Caco-2 (cell line): ENCODE measurements around the gene ZNF112. TPM values are rescaled to one million over a fixed set of nuclear protein-coding genes. Genes with fewer than 3 reads are reported as not detected.
"Not testable (repeated sequence)": the region's sequence is repeated elsewhere in the genome, so short reads cannot be mapped to it uniquely, and the experiment has no call there.

ENCODE experiments used
- BruUV-seq: library from RNA; stranded (reverse); fragments of 400-500 nt; replicated peaks from 2 replicates; lab custom pipeline; 2021; lab: Mats Ljungman, UMichigan
- CTCF ChIA-PET: fragments of 300-600 bp; sonication (Branson Sonifier 250); formaldehyde crosslinking; loops from one replicate; lab custom pipeline; 2022; ENCODE audit warnings: antibody characterized with exemption; lab: Charles Lee
- POLR2A ChIA-PET: fragments of 300-600 bp; sonication (Branson Sonifier 250); formaldehyde crosslinking; loops from one replicate; lab custom pipeline; 2022; ENCODE audit warnings: antibody characterized with exemption; lab: Charles Lee
- DNase-seq, 2 experiments: peaks; one replicate each; pipeline versions ENCODE4 v3.0.0 to v3.0.0-alpha.2; 2020 to 2022
- H3K27me3 ChIP-seq: replicated peaks from 2 replicates; pipeline ENCODE4 v1.6.0; 2011; ENCODE audit warnings: low read length; ENCODE audit not compliant: control insufficient read depth, insufficient read depth
- H3K36me3 ChIP-seq: 2 replicates; pipeline ENCODE4 v1.5.1; 2011; ENCODE audit warnings: low read length; ENCODE audit not compliant: control insufficient read depth, insufficient read depth
- H3K4me1 ChIP-seq: fragments of 250-450 bp; sonication (Bioruptor Pico); 2 replicates; pipeline ENCODE4 v1.5.1; 2020; ENCODE audit warnings: mild to moderate bottlenecking
- H3K4me3 ChIP-seq: 2 replicates; pipeline ENCODE4 v1.5.1; 2011; ENCODE audit warnings: low read depth, mild to moderate bottlenecking, control low read depth, low read length
- H3K9me3 ChIP-seq: fragments of 250-450 bp; sonication (Bioruptor Pico); 2 replicates; pipeline ENCODE4 v1.5.1; 2020; ENCODE audit warnings: mild to moderate bottlenecking, moderate library complexity
- H3K27ac Mint-ChIP-seq: one replicate; pipeline ENCODE4 v1.8.0; 2022; ENCODE audit warnings: mixed read lengths; ENCODE audit not compliant: unreplicated experiment
- H3K27me3 Mint-ChIP-seq: one replicate; pipeline ENCODE4 v1.8.0; 2022; ENCODE audit warnings: mixed read lengths; ENCODE audit not compliant: insufficient read depth, unreplicated experiment
- H3K36me3 Mint-ChIP-seq: one replicate; pipeline ENCODE4 v1.8.0; 2022; ENCODE audit warnings: mild to moderate bottlenecking, mixed read lengths; ENCODE audit not compliant: insufficient read depth, unreplicated experiment
- H3K4me1 Mint-ChIP-seq: one replicate; pipeline ENCODE4 v1.8.0; 2022; ENCODE audit warnings: low read depth, mixed read lengths; ENCODE audit not compliant: unreplicated experiment
- H3K4me3 Mint-ChIP-seq: one replicate; pipeline ENCODE4 v1.8.0; 2022; ENCODE audit warnings: mild to moderate bottlenecking, moderate library complexity, mixed read lengths; ENCODE audit not compliant: unreplicated experiment
- H3K9me3 Mint-ChIP-seq: one replicate; pipeline ENCODE4 v1.8.0; 2022; ENCODE audit warnings: mixed read lengths; ENCODE audit not compliant: unreplicated experiment
- intact Hi-C: fragments of 100-400 bp; cut with micrococcal nuclease; formaldehyde crosslinking; loops from one replicate; pipeline ENCODE4 v1.10.0; 2022; ENCODE audit not compliant: unreplicated experiment
- total RNA-seq: library from RNA; stranded (reverse); gene quantifications from 2 replicates; pipeline ENCODE4 v1.2.3, GENCODE V29; 2022
- TF ChIP-seq, protein P1 (sequence below), 2 experiments: fragments of 200-600 bp in 1 of 2; IDR thresholded peaks; 1 replicate in 1 of 2; 2 replicates in 1 of 2; pipeline versions ENCODE4 v1.5.1 to v1.8.0; 2011 to 2022; ENCODE audit warnings: antibody characterized with exemption in 1 of 2, control low read depth in 1 of 2, inconsistent platforms in 1 of 2, low read depth in 1 of 2, low read length in 1 of 2, mild to moderate bottlenecking in 1 of 2, moderate library complexity in 1 of 2; ENCODE audit not compliant: insufficient read depth in 1 of 2, severe bottlenecking in 1 of 2, unreplicated experiment in 1 of 2

ZNF112 gene
- total RNA-seq, 1 experiment from 2014 or later, result 6.1 TPM

DNA sequence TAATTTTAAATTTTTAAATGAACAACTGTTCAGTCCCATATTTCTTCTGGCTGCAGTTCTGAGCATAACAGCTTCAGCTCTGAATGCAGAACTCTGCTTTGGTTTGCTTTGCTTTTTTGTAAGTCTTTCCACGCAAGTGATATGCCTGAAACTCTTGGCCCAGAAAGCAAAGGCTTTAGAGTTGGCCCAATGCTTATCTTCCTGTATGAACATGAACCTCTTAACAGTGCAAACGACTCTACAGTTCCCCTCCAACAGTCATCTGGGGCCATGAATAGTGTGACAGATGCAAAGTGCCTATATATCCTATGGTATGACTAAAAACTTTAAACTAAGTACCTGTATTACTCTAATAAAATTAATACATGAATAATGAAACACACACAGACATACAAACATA is 14.7 kb downstream of the ZNF112 start:
- H3K4me1 Mint-ChIP-seq, result no peaks in the 10 kb centered on the region
- H3K9me3 ChIP-seq, result peaks cover 8% of the 10 kb centered on the region
- no peaks in the 10 kb centered on the region; the same call in 1 of the 2 replicates for H3K36me3 ChIP-seq
- POLR2A ChIA-PET, result no interaction called here
- peaks cover 35% of the 10 kb centered on the region for H3K9me3 Mint-ChIP-seq
- no peaks in the 10 kb centered on the region for H3K4me1 ChIP-seq
- no TSS peak for BruUV-seq
- no peak overlapping the region for H3K4me3 ChIP-seq
- DNase-seq, result no peak
- H3K27me3 ChIP-seq, result no peaks in the 10 kb centered on the region
- CTCF ChIA-PET, result no interaction called here
- TF ChIP-seq, protein P1, sequence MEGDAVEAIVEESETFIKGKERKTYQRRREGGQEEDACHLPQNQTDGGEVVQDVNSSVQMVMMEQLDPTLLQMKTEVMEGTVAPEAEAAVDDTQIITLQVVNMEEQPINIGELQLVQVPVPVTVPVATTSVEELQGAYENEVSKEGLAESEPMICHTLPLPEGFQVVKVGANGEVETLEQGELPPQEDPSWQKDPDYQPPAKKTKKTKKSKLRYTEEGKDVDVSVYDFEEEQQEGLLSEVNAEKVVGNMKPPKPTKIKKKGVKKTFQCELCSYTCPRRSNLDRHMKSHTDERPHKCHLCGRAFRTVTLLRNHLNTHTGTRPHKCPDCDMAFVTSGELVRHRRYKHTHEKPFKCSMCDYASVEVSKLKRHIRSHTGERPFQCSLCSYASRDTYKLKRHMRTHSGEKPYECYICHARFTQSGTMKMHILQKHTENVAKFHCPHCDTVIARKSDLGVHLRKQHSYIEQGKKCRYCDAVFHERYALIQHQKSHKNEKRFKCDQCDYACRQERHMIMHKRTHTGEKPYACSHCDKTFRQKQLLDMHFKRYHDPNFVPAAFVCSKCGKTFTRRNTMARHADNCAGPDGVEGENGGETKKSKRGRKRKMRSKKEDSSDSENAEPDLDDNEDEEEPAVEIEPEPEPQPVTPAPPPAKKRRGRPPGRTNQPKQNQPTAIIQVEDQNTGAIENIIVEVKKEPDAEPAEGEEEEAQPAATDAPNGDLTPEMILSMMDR (IDR thresholded peaks at IDR 0.05; ENCODE audit: insufficient read depth in 1 of 2, low read depth in 1 of 2, low read length in 1 of 2, severe bottlenecking in 1 of 2, unreplicated experiment in 1 of 2), result no peak
- intact Hi-C loops, result no loop called here
- no peak overlapping the region for H3K4me3 Mint-ChIP-seq
- H3K27ac Mint-ChIP-seq, result no peak overlapping the region
- H3K36me3 Mint-ChIP-seq, result peaks cover 14% of the 10 kb centered on the region
- H3K27me3 Mint-ChIP-seq, result no peaks in the 10 kb centered on the region

DNA sequence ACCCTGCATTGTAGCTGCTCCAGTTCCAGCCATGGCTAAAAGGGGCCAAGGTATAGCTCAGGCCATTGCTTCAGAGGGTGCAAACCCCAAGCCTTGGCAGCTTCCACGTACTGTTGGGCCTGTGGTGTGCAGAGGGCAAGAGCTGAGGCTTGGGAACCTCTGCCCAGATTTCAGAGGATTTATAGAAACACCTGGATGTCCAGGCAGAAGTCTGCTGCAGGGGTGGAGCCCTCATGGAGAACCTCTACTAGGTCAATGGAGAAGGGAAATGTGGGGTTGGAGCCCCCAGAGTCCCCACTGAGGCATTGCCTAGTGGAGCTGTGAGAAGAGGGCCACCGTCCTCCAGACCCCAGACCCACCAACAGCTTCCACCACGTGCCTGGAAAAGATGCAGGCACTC is 21.8 kb downstream of the ZNF112 start:
- H3K4me1 Mint-ChIP-seq, CTCF ChIA-PET, intact Hi-C loops, H3K27ac Mint-ChIP-seq, POLR2A ChIA-PET, H3K4me3 ChIP-seq, H3K36me3 ChIP-seq, H3K27me3 Mint-ChIP-seq, H3K4me3 Mint-ChIP-seq, H3K4me1 ChIP-seq, BruUV-seq, H3K27me3 ChIP-seq: not testable (repeated sequence)
- Mint-ChIP-seq H3K36me3 (peaks cover 43% of the 10 kb centered on the region), H3K9me3 (peaks cover 60% of the 10 kb centered on the region)
- peaks cover 47% of the 10 kb centered on the region for H3K9me3 ChIP-seq
- peak in 1 of 2 experiments; percentile 9 for DNase-seq

DNA sequence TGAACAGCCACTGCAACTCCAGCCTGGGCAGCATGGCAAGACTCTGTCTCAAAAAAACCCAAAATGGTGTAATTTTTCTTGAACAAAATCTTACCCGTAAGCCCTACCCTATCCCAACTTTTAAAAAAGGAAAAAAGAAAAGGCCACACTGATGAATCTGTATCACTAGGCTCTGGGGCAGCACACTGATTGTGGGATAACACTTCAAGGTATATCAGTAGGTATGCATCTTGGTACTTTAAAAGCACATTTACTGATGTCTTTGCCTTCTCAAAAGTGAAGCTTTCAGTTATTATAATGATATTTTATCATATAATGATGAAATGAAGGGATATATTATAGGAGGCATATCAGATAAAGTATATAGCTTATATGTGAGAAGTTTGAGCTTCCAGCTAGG is 24.3 kb downstream of the ZNF112 start:
- H3K4me3 ChIP-seq, result no peak overlapping the region

More for the DNA sequence above, 24.3 kb downstream of the ZNF112 start:
- no peaks in the 10 kb centered on the region for H3K4me1 Mint-ChIP-seq
- H3K4me3 Mint-ChIP-seq, result no peak overlapping the region
- ChIA-PET CTCF (no interaction called here), POLR2A (no interaction called here)
- no peaks in the 10 kb centered on the region for H3K27me3 Mint-ChIP-seq
- intact Hi-C loops, result no loop called here
- BruUV-seq, result no TSS peak
- peaks cover 55% of the 10 kb centered on the region for H3K36me3 Mint-ChIP-seq
- peaks cover 47% of the 10 kb centered on the region for H3K9me3 ChIP-seq
- no peak for DNase-seq
- TF ChIP-seq, protein P1 (IDR thresholded peaks at IDR 0.05; ENCODE audit: insufficient read depth in 1 of 2, low read depth in 1 of 2, low read length in 1 of 2, severe bottlenecking in 1 of 2, unreplicated experiment in 1 of 2), result no peak
- H3K27ac Mint-ChIP-seq, result no peak overlapping the region
- peaks cover 4% of the 10 kb centered on the region for H3K36me3 ChIP-seq
- H3K9me3 Mint-ChIP-seq, result peaks cover 62% of the 10 kb centered on the region
- H3K4me1 ChIP-seq, result no peaks in the 10 kb centered on the region
- no peaks in the 10 kb centered on the region for H3K27me3 ChIP-seq
